DND-41 (cell line): Measurements from ENCODE around the gene NAPB.
A peak's percentile ranks its signal among the peaks of the same experiment; 100 is the strongest.

Source experiments
- ATAC-seq: fragments of 200-7000 bp; cut with Tn5 transposase; 3 replicates; pipeline ENCODE4 v1.9.1; 2021; ENCODE audit warnings: low read depth; ENCODE audit not compliant: insufficient read depth
- DNase-seq: peaks from one replicate; pipeline ENCODE4 v3.0.0-alpha.2; 2020
- H2AFZ ChIP-seq: 2 replicates; pipeline ENCODE4 v1.6.0; 2012; ENCODE audit warnings: low read depth, low read length
- H3K27ac ChIP-seq: 2 replicates; pipeline ENCODE4 v1.5.1; 2012; ENCODE audit warnings: low read length, inconsistent platforms
- H3K27me3 ChIP-seq: fragments of 200-600 bp; sonication (generic); 2 replicates; pipeline ENCODE4 v1.6.0; 2012; ENCODE audit warnings: low read length, mild to moderate bottlenecking, inconsistent platforms; ENCODE audit not compliant: insufficient read depth, poor library complexity
- H3K36me3 ChIP-seq: 2 replicates; pipeline ENCODE4 v1.5.1; 2012; ENCODE audit warnings: low read length, inconsistent platforms; ENCODE audit not compliant: insufficient read depth
- H3K4me1 ChIP-seq: 2 replicates; pipeline ENCODE4 v1.5.1; 2012; ENCODE audit warnings: mild to moderate bottlenecking, low read length; ENCODE audit not compliant: insufficient read depth
- H3K4me2 ChIP-seq: 2 replicates; pipeline ENCODE4 v1.6.0; 2012; ENCODE audit warnings: mild to moderate bottlenecking, moderate library complexity, low read length, inconsistent platforms; ENCODE audit not compliant: insufficient read depth
- H3K4me3 ChIP-seq, 2 experiments: fragments of 200-600 bp in 1 of 2; shearing (Covaris generic) in 1 of 2; 2 replicates each; pipeline ENCODE4 v1.5.1; 2012 to 2016; ENCODE audit warnings: inconsistent platforms in 2 of 2, low read length in 2 of 2, mild to moderate bottlenecking in 2 of 2, low read depth in 1 of 2, moderate library complexity in 1 of 2
- H3K79me2 ChIP-seq: 2 replicates; pipeline ENCODE4 v1.6.0; 2012; ENCODE audit warnings: low read length, inconsistent platforms; ENCODE audit not compliant: insufficient read depth
- H3K9ac ChIP-seq: 2 replicates; pipeline ENCODE4 v1.6.0; 2012; ENCODE audit warnings: low read depth, mild to moderate bottlenecking, inconsistent platforms, low read length, moderate library complexity
- H3K9me3 ChIP-seq: 2 replicates; pipeline ENCODE4 v1.5.1; 2012; ENCODE audit warnings: low read length, moderate library complexity, mild to moderate bottlenecking, inconsistent platforms; ENCODE audit not compliant: insufficient read depth, severe bottlenecking
- H4K20me1 ChIP-seq: 2 replicates; pipeline ENCODE4 v1.6.0; 2012; ENCODE audit warnings: low read length; ENCODE audit not compliant: insufficient read depth
- EZH2 ChIP-seq: IDR thresholded peaks from 3 replicates; pipeline ENCODE4 v1.6.1; 2012; ENCODE audit warnings: borderline replicate concordance, low read depth, mild to moderate bottlenecking, moderate library complexity, low read length, inconsistent platforms; ENCODE audit not compliant: severe bottlenecking
- TF ChIP-seq, protein P1 (sequence below): IDR thresholded peaks from 2 replicates; pipeline ENCODE4 v1.5.1; 2012; ENCODE audit warnings: borderline replicate concordance, low read length, moderate library complexity, mild to moderate bottlenecking; ENCODE audit not compliant: poor library complexity, severe bottlenecking; ENCODE audit errors: extremely low read depth

The NAPB gene

DNA sequence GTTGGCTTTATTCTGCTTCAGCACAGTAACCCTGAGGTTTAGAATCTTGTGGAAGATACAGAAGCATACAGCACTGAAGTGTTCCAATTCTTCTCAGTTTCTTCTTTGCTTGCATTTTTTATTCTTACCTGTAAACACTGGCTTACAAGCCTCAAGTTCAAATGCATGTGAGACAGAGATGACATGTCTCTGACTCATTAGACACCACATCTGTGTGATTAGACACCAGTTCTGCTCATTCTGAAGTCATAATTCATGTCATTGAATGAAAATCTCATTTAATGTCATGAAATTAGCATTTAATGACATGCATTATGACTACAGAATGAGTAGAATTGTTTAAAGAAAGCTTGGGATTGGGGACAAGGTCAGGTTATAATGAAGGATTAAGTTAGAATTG lies 53.5 kb downstream of the NAPB start:
- ATAC-seq, result no peak
- H3K4me3 ChIP-seq, result peak overlapping the region in 1 of 2 experiments; percentile 6; a peak in 1 of 4 replicates
- H3K79me2 ChIP-seq, result peaks cover 68% of the 10 kb centered on the region
- no peaks in the 10 kb centered on the region for H3K9me3 ChIP-seq
- peaks cover 85% of the 10 kb centered on the region for H3K36me3 ChIP-seq
- H3K9ac ChIP-seq, result no peak overlapping the region
- no peak for DNase-seq
- H3K4me1 ChIP-seq, result peaks cover 53% of the 10 kb centered on the region
- peak overlapping the region; percentile 50; the same call in 1 of the 2 replicates for H3K4me2 ChIP-seq
- H3K27me3 ChIP-seq, result no peaks in the 10 kb centered on the region
- H2AFZ ChIP-seq, result no peak overlapping the region
- no peak for TF ChIP-seq EZH2
- TF ChIP-seq, protein P1, sequence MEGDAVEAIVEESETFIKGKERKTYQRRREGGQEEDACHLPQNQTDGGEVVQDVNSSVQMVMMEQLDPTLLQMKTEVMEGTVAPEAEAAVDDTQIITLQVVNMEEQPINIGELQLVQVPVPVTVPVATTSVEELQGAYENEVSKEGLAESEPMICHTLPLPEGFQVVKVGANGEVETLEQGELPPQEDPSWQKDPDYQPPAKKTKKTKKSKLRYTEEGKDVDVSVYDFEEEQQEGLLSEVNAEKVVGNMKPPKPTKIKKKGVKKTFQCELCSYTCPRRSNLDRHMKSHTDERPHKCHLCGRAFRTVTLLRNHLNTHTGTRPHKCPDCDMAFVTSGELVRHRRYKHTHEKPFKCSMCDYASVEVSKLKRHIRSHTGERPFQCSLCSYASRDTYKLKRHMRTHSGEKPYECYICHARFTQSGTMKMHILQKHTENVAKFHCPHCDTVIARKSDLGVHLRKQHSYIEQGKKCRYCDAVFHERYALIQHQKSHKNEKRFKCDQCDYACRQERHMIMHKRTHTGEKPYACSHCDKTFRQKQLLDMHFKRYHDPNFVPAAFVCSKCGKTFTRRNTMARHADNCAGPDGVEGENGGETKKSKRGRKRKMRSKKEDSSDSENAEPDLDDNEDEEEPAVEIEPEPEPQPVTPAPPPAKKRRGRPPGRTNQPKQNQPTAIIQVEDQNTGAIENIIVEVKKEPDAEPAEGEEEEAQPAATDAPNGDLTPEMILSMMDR, result no peak
- H3K27ac ChIP-seq, result no peak overlapping the region
- peaks cover 60% of the 10 kb centered on the region for H4K20me1 ChIP-seq

DNA sequence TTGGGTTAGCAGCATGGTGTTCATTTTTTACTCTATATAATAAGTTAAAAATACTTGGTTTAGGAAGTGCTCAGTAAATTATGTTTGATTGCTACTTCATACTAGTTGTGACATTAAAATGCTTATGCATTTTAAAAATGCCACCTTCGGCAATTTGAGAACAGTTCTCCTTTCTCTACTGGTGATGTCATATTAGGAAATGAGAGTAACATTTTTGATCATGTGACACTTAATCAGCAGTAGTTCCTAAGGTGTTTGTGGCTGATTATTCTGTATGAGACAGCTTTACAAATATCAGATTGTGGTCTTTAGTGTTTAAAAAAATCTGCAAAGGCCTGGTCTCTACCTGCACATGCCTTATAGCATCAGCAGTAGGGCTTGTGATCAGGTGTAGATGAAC lies 54.9 kb downstream of the NAPB start:
- H3K4me3 ChIP-seq, result peak overlapping the region in 1 of 2 experiments; percentile 11; a peak in 1 of 4 replicates
- ATAC-seq, result no peak
- peak overlapping the region; percentile 50; the same call in 1 of the 2 replicates for H3K4me2 ChIP-seq
- H3K27ac ChIP-seq, result no peak overlapping the region
- peaks cover 56% of the 10 kb centered on the region for H3K4me1 ChIP-seq
- H3K9ac ChIP-seq, result no peak overlapping the region
- TF ChIP-seq EZH2, result no peak
- TF ChIP-seq, protein P1, result no peak
- peaks cover 78% of the 10 kb centered on the region for H3K79me2 ChIP-seq
- H3K9me3 ChIP-seq, result no peaks in the 10 kb centered on the region
- no peaks in the 10 kb centered on the region for H3K27me3 ChIP-seq
- DNase-seq, result no peak
- H4K20me1 ChIP-seq, result peaks cover 60% of the 10 kb centered on the region
- peaks cover 72% of the 10 kb centered on the region for H3K36me3 ChIP-seq
- no peak overlapping the region for H2AFZ ChIP-seq

DNA sequence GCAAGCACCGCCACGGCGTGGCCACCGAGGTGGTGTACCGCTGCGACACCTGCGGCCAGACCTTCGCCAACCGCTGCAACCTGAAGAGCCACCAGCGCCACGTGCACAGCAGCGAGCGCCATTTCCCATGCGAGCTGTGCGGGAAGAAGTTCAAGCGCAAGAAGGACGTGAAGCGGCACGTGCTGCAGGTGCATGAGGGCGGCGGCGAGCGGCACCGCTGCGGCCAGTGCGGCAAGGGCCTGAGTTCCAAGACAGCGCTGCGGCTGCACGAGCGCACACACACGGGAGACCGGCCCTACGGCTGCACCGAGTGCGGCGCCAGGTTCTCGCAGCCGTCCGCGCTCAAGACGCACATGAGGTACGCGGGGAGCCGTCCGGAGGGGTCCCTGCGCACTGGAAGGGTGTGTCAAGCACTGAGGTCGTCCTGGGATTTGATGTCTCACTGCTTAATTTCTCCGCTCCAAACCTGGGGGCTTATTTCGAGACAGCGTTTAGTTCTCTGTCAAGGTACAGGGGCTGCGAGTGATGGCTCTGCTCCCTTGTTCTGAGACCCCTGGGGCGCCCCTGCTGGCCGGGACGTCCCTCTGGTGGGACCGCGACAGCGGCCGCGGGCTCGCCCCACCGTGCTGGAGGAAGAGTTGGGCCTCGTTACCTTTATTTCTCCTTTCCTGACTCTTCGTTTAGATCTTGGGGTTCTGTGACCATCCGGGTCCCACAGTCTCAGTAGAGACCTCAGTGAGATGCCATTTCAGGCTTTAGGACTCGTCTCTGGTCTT lies 55.7 kb downstream of the NAPB start:
- H3K79me2 ChIP-seq, result peaks cover 84% of the 10 kb centered on the region
- no peak overlapping the region for H3K9ac ChIP-seq

More for the DNA sequence above, 55.7 kb downstream of the NAPB start:
- peak overlapping the region in 1 of 2 experiments; percentile 28; a peak in 1 of 4 replicates for H3K4me3 ChIP-seq
- no peaks in the 10 kb centered on the region for H3K27me3 ChIP-seq
- peaks cover 63% of the 10 kb centered on the region for H3K4me1 ChIP-seq
- H3K4me2 ChIP-seq, result peak overlapping the region; percentile 50
- DNase-seq (no peak), ATAC-seq (no peak)
- no peak overlapping the region for H3K27ac ChIP-seq
- peaks cover 64% of the 10 kb centered on the region for H3K36me3 ChIP-seq
- no peak for TF ChIP-seq EZH2
- TF ChIP-seq, protein P1, result no peak
- no peaks in the 10 kb centered on the region for H3K9me3 ChIP-seq
- H2AFZ ChIP-seq, result no peak overlapping the region
- peaks cover 60% of the 10 kb centered on the region for H4K20me1 ChIP-seq
